HG02938 (cell line): ENCODE measurements around the gene TTC21A.

Experiments used
- ATAC-seq: cut with Tn5 transposase; IDR thresholded peaks from one replicate; pipeline ENCODE4 v1.9.1; 2021; ENCODE audit warnings: mild to moderate bottlenecking, moderate library complexity; ENCODE audit not compliant: unreplicated experiment

Gene TTC21A

DNA sequence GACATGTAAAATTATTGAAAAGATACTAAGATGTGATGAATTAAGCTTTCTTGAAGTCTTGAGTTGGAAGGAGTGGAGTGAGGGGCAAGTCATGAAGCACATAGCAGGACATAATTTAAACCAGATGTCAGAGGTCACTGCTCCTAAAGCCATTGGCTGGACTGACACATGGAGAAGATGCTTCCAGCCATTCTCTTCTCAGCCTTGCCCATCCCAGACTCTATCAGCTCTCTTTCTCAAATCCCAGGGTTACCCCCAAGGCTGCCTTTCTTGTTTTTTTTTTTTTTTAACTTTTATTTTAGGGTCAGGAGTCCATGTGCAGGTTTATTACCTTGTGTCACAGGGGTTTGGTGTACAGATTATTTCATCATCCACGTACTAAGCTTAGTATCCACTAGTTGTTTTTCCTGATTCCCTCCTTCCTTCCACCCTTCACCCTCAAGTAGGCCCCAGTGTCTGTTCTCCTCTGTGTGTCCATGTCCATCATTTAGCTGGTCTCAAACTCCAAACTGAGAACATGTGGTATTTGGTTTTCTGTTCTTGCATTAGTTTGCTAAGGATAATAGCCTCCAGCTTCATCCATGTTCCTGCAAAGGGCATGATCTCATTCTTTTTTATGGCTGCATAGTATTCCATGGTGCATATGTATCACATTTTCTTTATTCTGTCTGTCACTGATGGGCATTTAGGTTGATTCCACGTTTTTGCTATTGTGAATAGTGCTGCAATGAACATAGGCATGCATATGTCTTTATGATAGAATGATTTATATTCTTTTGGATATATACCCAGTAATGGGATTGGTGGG lies 66.0 kb downstream of the TTC21A start:
- ATAC-seq, result no peak

DNA sequence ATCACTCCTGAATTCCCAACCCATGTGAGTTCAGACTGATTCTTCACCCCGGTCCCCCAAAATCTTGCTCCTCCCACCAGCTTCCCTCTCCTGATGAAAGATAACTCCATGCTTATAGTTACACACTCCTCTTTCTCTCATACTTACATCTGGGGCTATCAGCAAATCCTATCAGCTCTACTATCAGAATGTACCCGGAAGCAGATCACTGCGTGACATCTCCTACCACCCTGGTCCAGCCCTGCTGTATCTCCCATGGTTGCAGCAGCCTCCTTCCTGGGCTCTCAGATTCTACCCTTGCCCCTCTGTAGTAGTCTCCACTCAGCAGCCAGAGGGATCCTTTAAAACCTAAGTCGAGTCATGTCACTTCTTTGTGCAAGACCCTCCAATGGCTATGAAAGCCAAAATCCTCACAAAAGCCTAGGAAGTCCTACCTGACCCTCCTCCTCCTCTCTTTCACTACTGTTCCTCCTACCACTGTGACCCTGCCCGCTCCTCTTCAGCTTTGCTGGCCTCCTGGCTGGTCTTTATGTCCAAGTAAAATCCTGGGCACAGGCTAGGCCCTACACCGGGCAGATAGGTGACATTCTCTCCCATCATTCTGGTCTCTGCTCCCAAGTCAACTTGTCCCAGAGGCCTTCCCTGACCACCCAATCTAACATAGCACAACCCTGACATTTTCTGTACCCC lies 68.7 kb downstream of the TTC21A start:
- ATAC-seq, result no peak

DNA sequence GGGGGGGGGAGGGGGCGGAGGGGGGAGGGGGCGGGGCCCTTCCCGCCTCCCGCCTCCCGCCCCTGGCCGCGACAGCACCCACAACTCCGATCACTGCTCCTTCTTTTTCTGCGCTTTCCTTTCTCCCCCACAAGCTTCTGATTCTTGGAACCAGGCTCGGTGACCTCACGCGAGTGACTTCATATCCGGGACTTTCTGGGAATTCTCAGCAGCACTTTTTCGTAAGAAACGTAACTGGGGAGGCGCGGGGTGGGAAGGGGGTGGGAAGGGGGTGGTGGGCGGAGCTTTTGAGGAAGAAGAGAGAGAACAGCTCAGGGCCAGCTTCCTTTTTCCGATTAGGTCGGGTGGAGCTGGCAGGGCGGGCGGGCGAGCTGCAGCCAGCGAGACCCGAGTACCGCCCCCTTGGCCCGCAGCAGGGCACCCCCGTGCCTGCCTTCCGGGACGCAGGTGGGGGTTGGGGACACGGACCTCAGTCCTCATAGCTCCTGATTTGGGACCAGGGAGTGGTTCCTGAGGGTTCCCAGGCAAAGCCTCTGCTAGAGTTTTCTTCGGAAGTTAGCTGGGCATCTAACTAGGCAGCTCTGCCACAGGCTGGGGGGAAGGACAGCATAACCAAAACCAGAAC lies 70.3 kb downstream of the TTC21A start:
- ATAC-seq, result no peak

DNA sequence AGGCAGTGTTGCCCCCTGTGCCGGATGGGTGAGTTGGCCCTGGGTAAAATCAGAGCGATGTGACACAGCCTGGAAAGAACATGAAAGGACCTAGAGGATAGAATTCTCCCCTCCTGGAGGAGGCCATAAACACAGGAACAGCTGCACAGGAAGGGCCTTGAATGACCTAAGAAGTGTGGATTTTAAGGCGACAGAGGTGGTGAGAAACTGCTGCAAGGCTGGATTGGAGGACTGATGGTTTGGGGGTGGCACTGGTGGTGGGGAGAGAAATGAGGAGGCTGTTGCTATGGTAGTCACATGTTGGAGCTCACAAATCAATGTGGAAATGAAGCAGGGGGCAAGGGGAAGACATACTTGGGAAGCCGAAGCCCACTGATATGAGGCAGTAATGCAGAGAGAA lies 71.1 kb downstream of the TTC21A start:
- ATAC-seq, result no peak

DNA sequence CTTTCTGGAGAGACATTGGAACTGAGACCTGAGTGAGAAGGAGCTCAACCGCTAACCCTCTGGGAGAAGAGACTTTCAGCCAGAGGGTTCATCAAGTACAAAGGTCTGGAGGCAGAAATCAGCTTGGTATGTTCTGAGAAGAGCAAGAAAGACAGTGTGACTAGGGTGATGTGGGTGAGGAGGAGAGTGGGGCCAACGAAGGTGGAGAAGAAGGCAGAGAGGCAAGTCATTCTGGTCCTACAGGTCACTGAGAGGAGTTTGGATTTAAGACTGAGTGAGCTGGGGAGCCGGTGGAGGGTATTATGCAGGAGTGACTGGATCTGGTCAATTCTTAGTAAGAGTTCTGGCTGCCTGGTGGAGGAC lies 72.7 kb downstream of the TTC21A start:
- ATAC-seq, result no peak

DNA sequence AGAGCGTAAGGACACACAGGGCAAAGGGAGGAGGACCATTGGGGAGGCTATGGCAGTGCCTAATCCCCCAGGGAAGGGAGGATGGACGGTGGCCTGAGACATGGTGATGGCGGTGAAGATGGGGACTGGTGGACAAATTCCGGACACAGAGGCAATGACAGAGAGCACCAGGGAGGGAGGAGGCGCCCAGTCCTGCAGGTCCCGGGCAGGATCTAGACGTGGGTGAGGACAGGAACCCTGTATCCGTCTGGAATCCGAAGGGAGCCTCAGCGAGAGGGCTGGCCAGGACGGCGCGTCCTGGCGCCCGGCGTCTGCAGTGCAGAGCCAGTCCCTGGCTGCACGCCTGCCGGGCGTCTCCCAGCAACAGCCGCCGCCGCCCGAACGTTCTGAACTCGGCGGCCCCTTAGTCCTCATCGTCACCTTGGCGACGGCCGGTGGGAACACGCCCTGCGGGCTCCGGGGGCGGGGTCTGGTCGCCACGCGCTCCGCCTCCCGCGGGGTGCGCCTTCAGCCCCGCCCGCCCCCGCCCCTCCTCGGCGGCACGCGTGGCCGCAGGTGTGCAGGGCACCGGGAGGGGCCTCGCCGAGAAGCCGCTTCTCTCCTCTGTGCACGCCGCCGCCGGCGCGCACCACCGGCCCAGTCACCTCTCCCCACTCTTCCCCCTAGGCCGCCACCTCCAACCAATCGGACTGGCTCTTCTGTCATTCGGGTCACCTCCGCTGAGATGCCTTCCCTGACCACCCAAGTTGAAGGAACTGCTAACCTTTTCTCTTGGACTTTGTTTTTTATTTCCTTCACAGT lies 73.3 kb downstream of the TTC21A start:
- ATAC-seq, result peak; percentile 90

DNA sequence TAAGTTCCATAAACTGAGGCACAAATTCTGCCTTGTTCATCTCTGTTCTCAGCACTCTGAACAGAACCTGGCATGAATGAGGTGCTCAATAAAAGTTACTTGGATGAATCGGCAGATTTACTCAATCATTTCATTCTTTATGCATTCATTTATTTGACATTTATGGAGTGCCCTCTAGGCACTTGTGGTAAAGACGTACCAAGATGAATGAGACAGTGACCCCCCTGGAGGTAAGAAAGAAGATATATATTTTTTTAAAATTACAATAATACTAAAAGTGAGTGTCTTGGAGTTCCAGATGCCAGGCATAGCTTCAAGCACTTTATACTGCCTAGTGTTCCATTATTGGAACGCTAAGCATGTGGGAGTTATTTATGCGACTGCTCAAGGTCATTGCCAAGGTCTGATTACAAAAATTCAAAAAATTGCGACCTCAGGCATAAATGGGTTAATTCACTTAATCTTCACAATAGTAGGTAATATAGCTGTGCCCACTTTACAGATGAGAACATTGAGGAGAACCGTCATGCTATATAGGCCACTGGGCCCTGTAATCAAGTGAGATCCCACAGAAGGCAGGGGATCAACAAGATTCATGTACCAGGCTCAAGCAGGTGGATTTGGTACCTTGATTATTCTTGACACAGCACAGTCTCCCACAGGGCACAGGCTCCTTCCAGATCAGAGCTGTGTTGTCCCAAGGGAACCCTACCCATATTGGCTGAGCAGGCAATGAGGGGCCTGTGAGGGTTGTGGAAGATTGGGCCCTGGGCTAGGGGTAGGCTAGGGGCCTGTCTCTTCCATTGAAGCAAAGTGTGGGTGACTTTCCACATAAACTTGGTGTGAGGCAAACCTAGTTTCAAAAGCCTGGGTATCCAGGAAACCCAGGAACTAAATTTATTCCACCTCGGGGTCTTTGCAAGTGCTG lies 74.2 kb downstream of the TTC21A start:
- ATAC-seq, result no peak

DNA sequence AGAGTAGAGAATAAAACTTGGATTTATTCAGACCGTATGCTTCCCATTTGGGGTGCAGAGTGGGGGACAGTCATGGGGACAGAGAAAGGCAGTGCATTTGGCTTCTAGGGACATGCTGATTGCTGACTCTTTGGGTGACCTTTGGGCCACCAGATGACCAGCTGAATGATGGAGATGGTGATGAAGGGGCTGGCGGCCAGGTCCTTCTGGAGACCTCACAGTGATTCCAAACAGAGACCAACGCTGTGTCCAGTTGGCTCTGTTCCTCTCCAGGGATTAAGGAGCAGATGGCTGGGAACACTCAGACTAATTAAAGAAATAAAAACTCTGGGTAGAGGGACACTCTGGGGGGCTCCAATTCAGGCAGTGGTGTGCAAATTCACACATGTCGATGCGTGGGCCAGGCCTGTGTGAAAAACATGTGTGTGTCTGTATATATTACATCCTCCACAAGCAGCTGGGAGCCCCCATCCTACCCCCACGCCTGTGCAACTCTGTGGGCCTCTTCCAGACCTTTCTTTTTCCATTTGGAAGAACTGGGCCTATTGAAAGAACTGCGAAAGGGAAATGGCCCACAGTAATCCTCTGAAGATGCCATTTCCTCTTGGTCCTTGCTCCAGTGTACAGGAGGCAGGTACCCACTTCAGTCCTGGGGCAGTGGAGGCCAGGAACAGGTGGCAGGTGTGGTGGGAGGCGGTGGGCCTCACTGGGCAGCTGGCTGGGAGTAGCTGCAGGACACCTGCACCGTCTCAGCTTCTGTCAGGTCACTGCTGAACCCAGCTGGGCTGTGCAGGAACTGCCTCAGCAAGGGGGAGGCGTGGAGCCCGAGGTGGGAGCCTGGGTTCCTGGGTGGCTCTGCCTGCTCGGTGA lies 76.0 kb downstream of the TTC21A start:
- no peak for ATAC-seq

DNA sequence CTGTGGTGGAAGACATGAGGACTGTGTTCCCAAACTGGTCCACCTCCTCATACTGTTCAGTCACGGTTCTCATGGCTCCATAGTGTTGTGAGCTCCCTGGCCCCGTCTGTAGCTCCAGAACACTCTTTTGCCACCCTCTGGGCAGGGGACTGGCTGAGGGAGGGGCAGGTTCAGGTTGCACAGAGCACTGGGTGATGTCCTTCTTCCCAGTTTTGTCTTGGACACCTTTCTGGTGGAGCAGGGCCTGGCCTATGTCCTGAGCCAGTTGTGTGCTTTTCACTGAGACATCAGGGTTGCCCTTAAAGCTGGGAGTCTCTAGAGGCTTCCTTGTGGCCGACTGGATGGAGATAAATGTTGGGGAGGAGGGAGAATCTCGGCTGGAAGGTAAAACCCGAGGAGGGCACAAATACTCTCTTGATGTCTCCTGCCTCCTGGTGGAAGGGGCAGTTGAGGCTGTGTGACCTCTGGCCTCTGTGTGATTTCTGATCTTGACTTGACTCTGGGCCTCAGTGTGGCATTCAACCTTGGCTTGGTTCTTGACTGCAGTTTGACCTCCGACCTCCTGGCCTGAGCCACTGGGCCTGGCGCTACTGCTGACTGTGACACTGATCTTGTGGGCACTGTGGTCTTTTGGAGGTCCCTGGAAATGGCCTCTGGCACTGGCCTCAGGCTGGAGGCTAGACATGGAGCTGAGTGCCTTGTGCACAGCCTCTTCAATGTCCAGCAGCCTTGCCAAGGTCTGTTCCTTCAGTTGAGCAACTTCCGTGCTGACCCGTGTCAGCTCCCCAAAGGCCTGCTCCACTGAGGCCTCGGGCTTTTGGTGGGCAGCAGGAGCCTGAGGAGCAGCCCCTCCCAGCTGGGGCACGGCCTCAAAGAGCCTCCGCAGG lies 76.8 kb downstream of the TTC21A start:
- no peak for ATAC-seq

DNA sequence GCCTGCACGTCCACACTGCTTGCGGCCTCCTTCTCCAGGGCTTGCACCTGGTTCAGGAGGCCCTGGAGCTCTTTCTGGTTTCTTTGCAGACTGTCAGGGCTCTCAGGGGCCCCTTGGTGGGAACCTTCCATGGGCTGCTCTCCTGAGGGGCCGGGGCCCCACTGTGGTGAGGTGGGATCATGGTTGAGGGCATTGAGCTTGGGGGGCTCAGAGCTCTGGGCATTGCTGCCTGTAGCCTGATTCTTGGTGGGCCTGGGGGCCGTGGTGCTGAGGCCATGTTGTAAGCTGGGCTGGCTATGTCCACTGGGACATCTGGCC lies 77.4 kb downstream of the TTC21A start:
- ATAC-seq, result no peak

DNA sequence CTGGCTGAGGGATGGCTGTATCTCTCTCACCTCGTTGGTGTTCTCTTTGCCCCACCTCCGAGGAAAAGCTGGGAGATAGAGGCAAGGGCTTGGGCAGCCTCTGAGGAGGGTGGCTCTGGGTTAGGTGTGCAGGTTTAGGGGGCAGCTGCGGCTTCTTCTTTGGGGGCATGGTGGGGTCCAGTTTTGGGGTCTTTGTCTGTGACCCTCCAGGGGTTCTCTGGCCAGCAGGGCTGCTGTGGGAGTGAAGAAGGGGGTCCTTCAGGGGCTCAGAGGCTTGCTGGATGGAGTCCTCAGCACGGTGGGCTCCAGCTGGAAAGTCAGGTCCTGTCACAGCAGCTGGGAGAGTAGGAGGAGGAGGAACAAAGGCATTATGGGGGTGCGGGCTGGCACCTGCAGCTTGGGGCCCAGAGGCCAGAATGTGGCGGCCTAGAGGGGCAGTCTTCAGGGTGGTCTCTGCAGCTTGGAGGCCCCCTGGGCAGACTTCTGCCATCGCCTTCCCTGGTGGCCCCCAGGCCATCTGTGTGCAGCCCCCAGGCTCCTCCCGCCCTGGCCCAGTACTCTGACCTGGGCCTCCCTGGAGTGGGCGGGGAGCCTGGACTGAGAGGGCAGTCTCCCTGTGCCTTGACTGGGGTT lies 78.0 kb downstream of the TTC21A start:
- ATAC-seq, result no peak

DNA sequence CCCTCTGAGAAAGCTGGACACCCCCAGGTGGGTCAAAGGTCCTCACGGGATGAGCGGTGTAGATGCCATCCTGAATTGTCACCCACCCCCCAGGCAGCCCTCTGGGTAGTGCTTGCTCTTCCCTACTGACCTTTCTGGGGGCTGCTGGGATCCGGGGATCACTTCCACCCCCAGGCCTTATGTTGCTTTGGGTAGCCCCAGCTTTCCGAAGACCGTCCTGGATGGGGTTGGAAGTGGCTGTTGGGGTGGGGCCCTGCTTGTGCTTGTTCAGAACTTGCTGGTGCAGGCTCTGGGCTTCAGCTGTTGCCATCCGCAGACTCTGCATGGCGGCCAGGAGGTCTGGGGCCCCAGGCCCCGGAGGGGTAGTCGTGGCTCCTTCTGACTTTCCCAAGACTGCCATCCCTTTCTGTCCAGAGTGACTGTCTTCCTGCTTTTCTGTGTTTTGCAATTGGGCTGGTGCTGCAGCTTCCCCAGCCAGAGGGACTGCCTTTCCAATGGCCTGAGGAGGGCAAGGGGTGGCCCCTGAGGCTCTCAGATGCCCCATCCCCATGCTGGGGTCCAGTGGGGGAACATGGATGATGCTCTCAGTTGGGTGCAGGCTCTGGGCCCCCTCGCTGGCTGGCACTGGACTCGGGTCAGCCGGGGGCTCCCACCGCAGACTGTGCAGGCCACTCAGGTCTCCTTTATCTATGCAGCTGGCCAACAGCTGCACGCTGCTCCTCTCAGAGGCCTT lies 78.6 kb downstream of the TTC21A start:
- no peak for ATAC-seq

DNA sequence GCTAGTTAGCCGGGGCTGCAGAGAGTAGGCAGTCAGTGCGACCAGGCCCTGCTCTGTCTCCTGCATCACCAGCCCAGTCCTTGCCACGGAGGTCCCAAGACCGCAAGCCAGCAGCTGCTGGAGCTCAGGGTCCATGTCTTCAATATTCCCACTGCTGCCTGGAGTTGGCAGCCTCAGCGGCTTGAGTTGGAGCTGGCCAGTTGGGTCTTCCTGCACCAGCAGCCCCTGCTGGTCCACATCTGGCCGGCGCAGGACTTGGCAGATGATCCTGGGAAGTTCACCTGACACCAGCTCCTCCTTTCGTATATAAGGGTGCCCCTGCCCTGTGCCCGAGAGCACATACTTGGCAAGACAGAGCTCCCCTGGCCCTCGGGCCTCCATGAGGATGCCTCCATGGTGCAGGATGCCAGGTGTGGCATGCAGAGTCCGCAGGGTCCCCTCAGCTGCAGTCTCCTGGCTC lies 79.2 kb downstream of the TTC21A start:
- ATAC-seq, result no peak

DNA sequence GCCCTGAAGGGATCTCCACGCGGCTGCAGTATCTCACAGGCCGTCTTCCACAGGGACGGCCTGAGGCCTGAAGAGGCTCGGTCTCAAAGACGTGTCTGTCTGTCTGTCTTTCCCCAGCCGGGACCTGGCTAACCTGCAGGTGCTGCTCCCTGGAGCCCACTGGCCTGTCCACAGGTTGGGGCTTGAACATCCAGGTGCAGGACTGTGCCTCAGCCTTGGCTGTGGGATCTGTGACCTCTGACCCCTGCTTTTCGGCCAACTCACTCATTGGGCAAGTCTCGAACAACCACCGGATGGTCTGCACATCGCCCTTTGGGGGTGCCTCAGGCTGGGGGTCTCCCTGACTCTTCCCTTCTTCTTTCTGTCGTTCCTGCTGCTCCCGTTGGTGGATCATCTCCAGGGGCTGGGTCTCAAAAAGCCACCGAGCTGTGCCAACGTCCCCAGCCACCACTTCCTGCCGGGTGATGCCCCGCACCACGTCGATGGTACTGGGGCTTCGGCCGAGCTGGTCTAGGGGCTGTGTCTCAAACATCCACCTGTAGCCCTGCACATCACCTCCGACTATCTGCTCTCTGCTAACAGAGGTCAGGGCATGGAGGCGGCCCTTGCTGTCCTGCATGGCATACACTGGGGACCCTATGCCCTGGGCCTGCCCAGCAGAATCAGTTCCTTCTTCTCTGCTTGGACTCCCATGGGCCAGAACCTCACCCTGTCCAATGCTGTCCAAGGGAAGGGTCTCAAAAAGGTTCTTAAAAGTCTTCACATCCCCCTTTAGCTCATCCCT lies 80.1 kb downstream of the TTC21A start:
- ATAC-seq, result no peak
